HT-29 (cell line): ENCODE measurements around the gene RPS6KA6. TPM values are rescaled to one million over a fixed set of nuclear protein-coding genes. Genes with fewer than 3 reads are reported as not detected.

ENCODE experiments used
- DNase-seq: peaks from one replicate; pipeline ENCODE4 v3.0.0-alpha.2; 2015; ENCODE audit warnings: low spot score
- total RNA-seq: library from RNA; depleted of rRNA; stranded (reverse); fragments of >200 nt; shearing (Covaris generic); gene quantifications from 2 replicates; pipeline ENCODE4 v1.2.3, GENCODE V29; 2014; rRNA removed

RPS6KA6 gene
- total RNA-seq, result 0.61 and 2.5 TPM in 2 replicates

DNA sequence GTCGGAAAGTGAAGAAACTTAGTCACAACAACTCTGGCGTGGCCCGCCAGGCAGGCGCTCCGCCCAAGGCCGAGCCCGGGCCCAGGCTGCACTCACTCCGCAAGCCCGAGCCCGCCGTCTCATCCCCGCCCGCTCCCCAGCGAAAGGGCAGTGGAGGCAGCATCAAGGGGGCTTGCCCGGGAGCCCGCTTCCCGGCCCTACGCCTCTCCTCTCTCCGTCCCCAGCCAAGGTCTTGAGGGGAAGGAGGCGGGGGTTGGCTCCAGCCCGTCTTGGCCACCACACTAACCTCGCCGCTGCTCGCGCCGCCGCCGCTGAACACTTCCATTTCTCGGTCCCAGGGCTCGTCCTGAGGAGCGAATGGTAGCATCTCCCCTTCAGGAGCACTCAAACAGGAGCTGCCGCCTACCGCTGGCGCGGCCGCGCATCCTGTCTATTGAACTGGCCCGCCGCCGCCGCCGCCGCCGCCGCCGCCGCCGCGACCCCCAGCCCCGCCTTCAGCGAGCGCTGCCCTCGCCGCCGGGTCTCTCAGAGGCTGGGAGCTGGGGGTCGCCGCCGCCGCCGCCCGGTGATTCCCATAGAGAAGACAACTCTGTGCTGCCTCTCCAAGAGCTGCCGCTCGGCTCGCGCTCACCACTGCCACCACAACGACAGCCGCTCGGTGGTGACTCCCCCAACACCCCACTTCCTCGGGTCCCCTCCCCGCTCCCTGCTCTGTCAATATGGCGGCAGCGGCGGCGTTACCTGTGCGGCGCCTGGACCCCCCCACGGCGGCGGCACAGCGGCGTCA, at the start of gene RPS6KA6:
RPS6KA6 (minus strand) TSS at position 667 of the 787 bp plus-strand sequence; CDS start at position 367, 300 bp downstream.
- DNase-seq, result peak; percentile 9

DNA sequence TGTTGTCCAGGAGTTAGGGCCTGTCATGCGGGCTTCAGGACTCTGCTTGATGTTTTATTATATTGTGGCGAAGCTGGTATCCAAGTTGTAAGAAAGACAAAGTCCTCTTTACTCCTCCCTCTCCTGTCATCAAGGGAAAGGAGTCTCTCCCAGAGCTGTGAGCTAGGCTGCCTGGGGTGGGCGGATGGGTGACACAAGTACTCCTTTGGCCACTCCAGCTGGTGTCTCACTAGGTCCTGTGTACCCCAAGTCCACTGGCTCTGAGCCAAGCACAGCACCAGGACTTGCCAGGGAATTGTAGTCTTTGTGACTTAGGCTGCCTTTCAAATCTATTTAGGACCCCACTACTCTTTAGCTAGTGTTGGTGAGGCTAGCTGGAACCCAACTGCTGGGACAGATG, 36.7 kb upstream of the RPS6KA6 start:
- no peak for DNase-seq

- no peak for DNase-seq
These were observed 35.3 kb upstream of the RPS6KA6 start for GRCh38 chrX:84223261-84223660.

DNA sequence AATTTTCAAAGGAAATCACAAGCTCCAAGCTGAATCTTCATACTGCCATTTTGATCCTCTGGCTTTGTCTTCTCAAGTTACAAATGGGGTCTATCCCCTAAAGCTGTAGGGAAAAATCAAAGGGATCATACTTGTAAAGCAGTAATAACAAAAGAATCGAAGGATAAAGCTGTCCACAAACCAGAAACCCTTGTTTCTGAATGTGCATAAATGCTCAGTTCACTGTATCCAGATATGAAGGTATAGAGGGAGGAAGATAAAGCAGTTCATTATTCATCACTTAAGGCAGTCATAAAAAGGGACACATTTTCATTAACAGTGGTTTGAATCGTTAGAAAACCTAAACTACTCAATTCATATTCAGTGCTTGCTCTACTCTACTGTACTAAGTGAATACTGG, 33.2 kb upstream of the RPS6KA6 start:
- no peak for DNase-seq

GRCh38 chrX:84219551-84219950, 31.6 kb upstream of the RPS6KA6 start:
- DNase-seq, result peak; percentile 10

DNA sequence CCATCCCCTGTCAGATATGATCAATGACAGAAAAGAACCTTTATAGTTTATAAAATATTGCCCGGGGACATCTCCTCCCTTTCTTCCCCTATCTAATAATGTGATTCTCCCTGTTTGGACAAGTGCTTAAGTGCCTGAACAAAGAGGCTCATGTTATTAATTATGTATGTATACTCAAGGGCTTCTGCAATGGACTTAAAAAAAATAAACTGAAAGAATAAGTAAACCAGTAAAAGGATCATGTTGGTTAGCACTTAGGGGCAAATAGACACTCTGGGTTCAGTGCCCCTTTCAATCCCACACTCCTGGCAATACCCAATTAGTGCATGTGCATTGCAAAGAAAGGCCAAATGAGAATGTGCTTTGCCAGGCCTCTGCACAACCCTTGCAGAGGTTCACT, 30.7 kb upstream of the RPS6KA6 start:
- no peak for DNase-seq

GRCh38 chrX:84216881-84217280, 28.9 kb upstream of the RPS6KA6 start:
- no peak for DNase-seq

GRCh38 chrX:84216406-84216805, 28.4 kb upstream of the RPS6KA6 start:
- no peak for DNase-seq

DNA sequence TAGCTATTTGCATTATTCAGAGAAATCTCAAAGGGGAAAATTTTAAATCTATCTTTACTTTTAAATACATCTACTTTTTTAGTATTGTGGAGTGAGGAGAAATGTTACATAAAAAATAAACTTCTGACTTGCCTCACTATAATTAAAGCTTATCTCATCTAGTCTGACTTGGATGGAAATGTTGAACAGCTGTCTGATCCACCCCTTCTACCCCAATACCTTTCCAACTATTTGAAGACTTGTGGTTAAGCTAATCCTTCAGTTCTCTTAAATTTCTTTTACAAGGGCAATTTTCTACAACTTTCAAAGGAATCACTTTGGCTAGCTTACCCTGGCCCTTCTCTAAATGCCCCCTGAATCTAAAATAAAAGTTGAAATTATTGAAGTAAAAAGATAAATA, 17.3 kb upstream of the RPS6KA6 start:
- no peak for DNase-seq

GRCh38 chrX:84199688-84200087, 11.7 kb upstream of the RPS6KA6 start:
- no peak for DNase-seq

DNA sequence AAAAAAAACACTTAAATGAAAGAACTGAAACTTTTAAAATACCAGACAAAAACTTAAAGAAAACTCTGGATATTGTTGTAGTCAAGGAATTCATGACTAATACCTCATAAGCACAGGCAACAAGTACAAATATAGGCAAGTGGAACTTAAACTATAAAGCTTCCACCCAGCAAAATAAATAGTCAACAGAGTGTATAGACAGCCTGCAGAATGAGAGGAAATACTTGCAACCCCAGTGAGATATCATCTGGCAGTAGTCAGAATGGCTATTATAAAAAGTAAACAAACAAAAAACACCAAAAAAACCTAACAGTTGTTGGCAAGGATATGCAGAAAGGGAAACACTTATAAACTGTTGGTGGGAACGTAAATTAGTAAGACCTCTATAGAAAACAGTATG, 9.6 kb upstream of the RPS6KA6 start:
- DNase-seq, result no peak

DNA sequence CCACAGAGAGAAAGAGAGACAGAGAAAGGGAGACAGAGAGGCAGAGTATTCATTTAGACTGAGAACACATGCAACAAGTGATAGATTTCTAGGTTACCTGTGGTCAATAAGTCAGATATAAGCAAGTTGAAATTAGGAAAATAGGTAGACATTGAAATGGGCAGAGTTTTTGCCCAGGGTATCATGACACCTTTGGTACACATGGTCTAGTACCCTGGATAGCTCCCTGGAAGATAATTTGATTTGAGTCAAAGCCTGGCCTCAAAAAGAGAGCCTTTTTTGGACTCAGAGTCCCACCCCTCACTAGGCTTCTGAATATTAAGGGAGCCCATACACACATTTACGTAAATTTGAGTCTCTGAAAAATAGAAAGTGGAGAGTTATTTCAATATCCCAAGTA, 4.0 kb upstream of the RPS6KA6 start:
- DNase-seq, result no peak

- DNase-seq, result no peak
These were observed 1.1 kb upstream of the RPS6KA6 start for GRCh38 chrX:84189125-84189524.

DNA sequence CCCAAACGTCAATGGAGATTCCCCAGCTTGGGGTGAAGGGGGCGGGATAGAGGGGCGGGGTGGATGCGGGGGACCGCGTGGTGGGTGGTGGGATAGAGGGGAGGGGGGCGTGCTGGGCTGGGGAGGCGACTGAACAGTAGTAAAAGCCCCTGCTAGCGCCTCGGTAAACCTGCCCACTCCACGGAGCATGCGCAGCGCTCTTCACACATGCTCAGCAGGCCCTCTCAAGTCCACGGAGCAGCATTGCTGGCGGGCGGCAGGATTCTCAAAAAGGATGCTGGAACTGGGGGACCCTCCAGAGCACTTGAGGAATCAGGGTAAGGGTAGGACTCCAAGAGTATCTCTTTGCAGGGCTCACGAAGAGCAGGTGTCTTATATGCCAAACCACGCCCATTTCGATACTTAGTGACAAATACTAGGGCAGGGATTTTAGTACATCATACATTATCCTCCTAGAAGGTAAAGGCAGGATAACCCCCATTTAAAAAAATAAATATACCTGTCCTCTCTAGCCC, 378 bp upstream of the RPS6KA6 start:
- peak; percentile 29 for DNase-seq

- peak; percentile 41 for DNase-seq
These were observed 1.1 kb downstream of the RPS6KA6 start for GRCh38 chrX:84186603-84187532.

DNA sequence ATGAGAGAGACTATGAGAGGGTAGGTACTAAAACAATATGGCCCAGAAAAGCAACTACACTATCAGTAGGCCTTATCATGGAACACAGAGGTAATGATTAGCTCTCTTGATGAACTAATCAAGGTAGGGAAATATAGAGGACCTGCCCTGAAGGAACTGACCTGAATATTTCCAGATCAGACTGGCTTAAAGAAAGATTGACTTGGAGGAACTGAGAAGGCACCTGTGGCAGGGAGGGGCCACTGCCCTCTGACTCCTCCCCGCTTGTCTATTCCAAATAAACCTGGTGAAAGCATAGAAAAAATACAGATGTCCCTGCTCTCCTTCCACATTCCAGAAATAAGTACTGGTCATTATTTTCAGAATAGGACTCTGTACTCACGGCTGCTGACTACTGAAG, 5.5 kb downstream of the RPS6KA6 start:
- DNase-seq, result no peak

- no peak for DNase-seq
These were observed 12.0 kb downstream of the RPS6KA6 start for GRCh38 chrX:84175958-84176357.

- no peak for DNase-seq
These were observed 12.7 kb downstream of the RPS6KA6 start for GRCh38 chrX:84175274-84175673.

GRCh38 chrX:84174348-84174747, 13.7 kb downstream of the RPS6KA6 start:
- no peak for DNase-seq

GRCh38 chrX:84170931-84171330, 17.1 kb downstream of the RPS6KA6 start:
- no peak for DNase-seq

DNA sequence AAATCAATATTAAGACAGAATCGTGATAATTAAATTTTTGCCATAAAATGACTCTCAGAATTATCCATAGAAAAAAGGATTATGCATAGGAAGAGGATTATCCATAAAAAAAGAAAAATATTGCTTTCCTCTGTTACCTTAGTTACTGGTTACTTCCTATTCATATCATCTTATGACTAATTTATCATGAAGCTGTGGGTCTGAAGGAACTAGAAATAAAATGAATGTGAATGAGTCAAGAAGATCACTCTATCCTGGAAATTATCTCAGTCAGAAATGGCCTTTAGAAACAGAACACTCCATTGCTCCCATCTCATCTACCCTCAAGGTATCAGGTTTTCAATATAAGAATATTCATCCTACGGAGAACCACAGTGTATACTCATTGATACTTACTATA, 19.4 kb downstream of the RPS6KA6 start:
- DNase-seq, result no peak

DNA sequence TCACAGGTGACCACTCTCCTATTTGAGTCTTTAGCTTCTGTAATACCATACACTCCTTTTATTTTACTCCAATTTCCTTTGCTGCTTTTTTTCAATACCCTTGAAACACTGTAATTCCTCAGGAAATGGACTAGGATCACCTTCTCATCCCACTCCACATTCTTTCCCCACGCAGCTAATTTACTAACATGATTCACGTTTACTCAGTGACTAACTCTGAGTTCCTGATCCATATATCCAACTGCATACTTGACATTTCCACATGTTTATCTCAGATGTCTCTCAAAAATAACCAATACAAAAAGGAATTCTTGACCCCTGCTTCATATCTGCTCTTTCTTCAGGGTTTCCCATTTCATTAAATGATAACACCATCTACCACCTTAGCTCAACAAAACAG, 19.9 kb downstream of the RPS6KA6 start:
- DNase-seq, result no peak
